HEK293 (cell line): ENCODE measurements around the gene ENOX2.

ENCODE experiments used
- CTCF ChIA-PET: fragments of 350-600 bp; formaldehyde crosslinking; extraction: SDS; loops from one replicate; lab custom pipeline; 2021; ENCODE audit warnings: antibody characterized with exemption; lab: Yijun Ruan, JAX
- POLR2A ChIA-PET: fragments of 300-600 bp; formaldehyde crosslinking; extraction: SDS; loops from one replicate; lab custom pipeline; 2020; ENCODE audit warnings: antibody characterized with exemption, inconsistent platforms; lab: Yijun Ruan, JAX
- H3K27ac ChIP-seq: fragments of 200-500 bp; sonication (Bioruptor generic); 2 replicates; pipeline ENCODE4 v1.5.1; 2014; ENCODE audit warnings: low read depth, low read length, control low read depth, inconsistent platforms; ENCODE audit errors: extremely low read depth
- H3K36me3 ChIP-seq, 2 experiments: fragments of 200-500 bp in 1 of 2; sonication (Bioruptor generic) in 1 of 2; 1 replicate in 1 of 2; 2 replicates in 1 of 2; pipeline ENCODE4 v1.5.1; 2014 to 2017; ENCODE audit warnings: inconsistent platforms in 2 of 2, low read length in 2 of 2; ENCODE audit not compliant: control insufficient read depth in 2 of 2, insufficient read depth in 1 of 2
- H3K4me1 ChIP-seq: fragments of 200-500 bp; sonication (Bioruptor generic); 2 replicates; pipeline ENCODE4 v1.5.1; 2014; ENCODE audit warnings: mild to moderate bottlenecking, low read length, inconsistent platforms; ENCODE audit not compliant: control insufficient read depth, insufficient read depth
- H3K4me3 ChIP-seq: 2 replicates; pipeline ENCODE4 v1.5.1; 2011; ENCODE audit warnings: low read depth, mild to moderate bottlenecking, control low read depth, low read length, moderate library complexity
- H3K9me3 ChIP-seq: fragments of 200-500 bp; sonication (Bioruptor generic); 2 replicates; pipeline ENCODE4 v1.5.1; 2014; ENCODE audit warnings: low read depth, low read length, inconsistent platforms; ENCODE audit not compliant: control insufficient read depth, insufficient read depth
- FEZF1 ChIP-seq: fragments of 450-650 bp; formaldehyde crosslinking; IDR thresholded peaks from 2 replicates; pipeline ENCODE4 v1.5.1; 2016; ENCODE audit warnings: missing biosample characterization, missing genetic modification characterization
- INSM2 ChIP-seq: fragments of 450-650 bp; formaldehyde crosslinking; IDR thresholded peaks from 2 replicates; pipeline ENCODE4 v1.5.1; 2016; ENCODE audit warnings: missing biosample characterization, missing genetic modification characterization
- KLF17 ChIP-seq: fragments of 450-650 bp; formaldehyde crosslinking; IDR thresholded peaks from 2 replicates; pipeline ENCODE4 v1.5.1; 2016; ENCODE audit warnings: missing biosample characterization, missing genetic modification characterization
- SP2 ChIP-seq: fragments of 450-650 bp; formaldehyde crosslinking; IDR thresholded peaks from 2 replicates; pipeline ENCODE4 v1.5.1; 2016; ENCODE audit warnings: missing biosample characterization, missing genetic modification characterization
- TSHZ1 ChIP-seq: fragments of 450-650 bp; formaldehyde crosslinking; IDR thresholded peaks from 2 replicates; pipeline ENCODE4 v1.5.1; 2016; ENCODE audit warnings: missing biosample characterization, missing genetic modification characterization, borderline replicate concordance
- ZBTB11 ChIP-seq: fragments of 450-650 bp; formaldehyde crosslinking; conservative IDR thresholded peaks from 2 replicates; pipeline ENCODE4 v1.5.1; 2016; ENCODE audit warnings: low read depth, missing biosample characterization, missing genetic modification characterization
- ZBTB20 ChIP-seq: fragments of 450-650 bp; formaldehyde crosslinking; IDR thresholded peaks from 2 replicates; pipeline ENCODE4 v1.5.1; 2016; ENCODE audit warnings: missing biosample characterization, missing genetic modification characterization
- ZNF132 ChIP-seq: fragments of 450-650 bp; formaldehyde crosslinking; IDR thresholded peaks from 2 replicates; pipeline ENCODE4 v1.5.1; 2017; ENCODE audit warnings: missing biosample characterization, missing genetic modification characterization, borderline replicate concordance
- ZNF214 ChIP-seq: fragments of 450-650 bp; formaldehyde crosslinking; IDR thresholded peaks from 2 replicates; pipeline ENCODE4 v1.5.1; 2017; ENCODE audit warnings: missing biosample characterization, mild to moderate bottlenecking, missing genetic modification characterization, borderline replicate concordance
- ZNF366 ChIP-seq: fragments of 450-650 bp; formaldehyde crosslinking; conservative IDR thresholded peaks from 2 replicates; pipeline ENCODE4 v1.5.1; 2016; ENCODE audit warnings: missing biosample characterization, missing genetic modification characterization
- ZNF416 ChIP-seq: fragments of 450-650 bp; formaldehyde crosslinking; IDR thresholded peaks from 2 replicates; pipeline ENCODE4 v1.5.1; 2016; ENCODE audit warnings: missing biosample characterization, missing genetic modification characterization
- ZNF518A ChIP-seq: fragments of 450-650 bp; formaldehyde crosslinking; conservative IDR thresholded peaks from 2 replicates; pipeline ENCODE4 v1.5.1; 2016; ENCODE audit warnings: low read depth, missing biosample characterization, missing genetic modification characterization
- ZNF530 ChIP-seq: fragments of 450-650 bp; formaldehyde crosslinking; IDR thresholded peaks from 2 replicates; pipeline ENCODE4 v1.5.1; 2016; ENCODE audit warnings: low read depth, missing biosample characterization, missing genetic modification characterization
- ZNF600 ChIP-seq: fragments of 450-650 bp; formaldehyde crosslinking; IDR thresholded peaks from 2 replicates; pipeline ENCODE4 v1.5.1; 2016; ENCODE audit warnings: missing biosample characterization, missing genetic modification characterization

Gene ENOX2

GRCh38 chrX:130893356-130894085, 9.5 kb downstream of the ENOX2 start:
- POLR2A ChIA-PET: no interaction called here
- no peak for TF ChIP-seq KLF17
- TF ChIP-seq TSHZ1: no peak
- TF ChIP-seq ZBTB11 (tag by site-specific recombination): no peak
- TF ChIP-seq INSM2 (tag by site-specific recombination): no peak
- no peak for TF ChIP-seq ZNF530 (tag by site-specific recombination)
- TF ChIP-seq ZNF416: no peak
- no peak for TF ChIP-seq ZNF518A (tag by site-specific recombination)
- TF ChIP-seq, all 188 proteins: peak for 0

GRCh38 chrX:130887376-130887775, 15.6 kb downstream of the ENOX2 start:
- H3K27ac ChIP-seq: no peak overlapping the region
- CTCF ChIA-PET: interaction anchor here (0.6 kb wide), 1 partner anchor 511 kb away, joined by 4 read pairs; no protein-coding TSS in a partner anchor
- H3K36me3 ChIP-seq: no peaks in the 10 kb centered on the region
- H3K4me3 ChIP-seq: no peak overlapping the region
- POLR2A ChIA-PET: no interaction called here
- no peaks in the 10 kb centered on the region for H3K9me3 ChIP-seq
- H3K4me1 ChIP-seq: peaks cover 3% of the 10 kb centered on the region
- no peak for TF ChIP-seq ZNF214
- peak; percentile 69 for TF ChIP-seq FEZF1 (tag by site-specific recombination)
- 0 out of 2 replicates have a peak, but pooled peaks have one; percentile 41 for TF ChIP-seq ZNF600 (tag by site-specific recombination)
- TF ChIP-seq ZNF132: no peak
- TF ChIP-seq ZBTB20 (tag by site-specific recombination): no peak
- TF ChIP-seq SP2 (tag by site-specific recombination): peak; percentile 69
- TF ChIP-seq TSHZ1: peak; percentile 23; the same call in 1 of the 2 replicates
- TF ChIP-seq ZNF366 (tag by site-specific recombination): no peak

More at GRCh38 chrX:130893356-130894085, 9.5 kb downstream of the ENOX2 start:
- no peaks in the 10 kb centered on the region for H3K9me3 ChIP-seq
- H3K4me3 ChIP-seq: no peak overlapping the region
- peaks cover 4% of the 10 kb centered on the region for H3K4me1 ChIP-seq
- H3K27ac ChIP-seq: no peak overlapping the region
- no peaks in the 10 kb centered on the region for H3K36me3 ChIP-seq
- CTCF ChIA-PET: interaction anchor here (0.7 kb wide), 1 partner anchor 433 kb away, joined by 3 read pairs; no protein-coding TSS in a partner anchor
